Loucy (cell line): ENCODE results near the gene CLDN24.

ENCODE experiments used
- H2AFZ ChIP-seq: fragments of 200-600 bp; sonication (generic); 2 replicates; pipeline ENCODE4 v1.6.0; 2016; ENCODE audit warnings: antibody characterized with exemption, mild to moderate bottlenecking, low read length, moderate library complexity
- H3F3A ChIP-seq: fragments of 200-600 bp; 2 replicates; pipeline ENCODE4 v1.6.0; 2016; ENCODE audit warnings: antibody characterized with exemption, low read depth, mild to moderate bottlenecking
- H3K27me3 ChIP-seq: fragments of 200-600 bp; sonication (generic); 2 replicates; pipeline ENCODE4 v1.6.1; 2014; ENCODE audit warnings: low read length, mild to moderate bottlenecking; ENCODE audit not compliant: insufficient read depth, poor library complexity, severe bottlenecking
- H3K36me3 ChIP-seq: fragments of 200-600 bp; sonication (generic); 2 replicates; pipeline ENCODE4 v1.6.1; 2016; ENCODE audit warnings: low read length; ENCODE audit not compliant: insufficient read depth
- H3K4me1 ChIP-seq: fragments of 200-600 bp; sonication (generic); 2 replicates; pipeline ENCODE4 v1.5.1; 2014; ENCODE audit warnings: low read length, mild to moderate bottlenecking; ENCODE audit not compliant: insufficient read depth, poor library complexity, severe bottlenecking
- H3K4me2 ChIP-seq: fragments of 200-600 bp; sonication (generic); 2 replicates; pipeline ENCODE4 v1.6.0; 2014; ENCODE audit warnings: antibody characterized with exemption, low read length, low read depth, mild to moderate bottlenecking; ENCODE audit not compliant: poor library complexity, severe bottlenecking
- H3K4me3 ChIP-seq: fragments of 200-600 bp; sonication (generic); 2 replicates; pipeline ENCODE4 v1.5.1; 2014; ENCODE audit warnings: low read length, mild to moderate bottlenecking, mixed read lengths; ENCODE audit not compliant: poor library complexity, severe bottlenecking
- H3K79me2 ChIP-seq: fragments of 200-600 bp; sonication (generic); 2 replicates; pipeline ENCODE4 v1.6.1; 2014; ENCODE audit warnings: low read length; ENCODE audit not compliant: insufficient read depth
- H3K9ac ChIP-seq: fragments of 200-600 bp; sonication (generic); 2 replicates; pipeline ENCODE4 v1.6.0; 2014; ENCODE audit warnings: mild to moderate bottlenecking, low read depth, low read length, moderate library complexity; ENCODE audit not compliant: poor library complexity, severe bottlenecking
- H3K9me2 ChIP-seq: fragments of 200-600 bp; sonication (generic); replicated peaks from 2 replicates; pipeline ENCODE4 v1.6.1; 2016; ENCODE audit warnings: low read depth, low read length, mixed read lengths
- H3K9me3 ChIP-seq: fragments of 200-600 bp; sonication (generic); 2 replicates; pipeline ENCODE4 v1.6.1; 2014; ENCODE audit warnings: mild to moderate bottlenecking, antibody characterized with exemption, low read length, low read depth; ENCODE audit not compliant: insufficient read depth
- H4K20me1 ChIP-seq: fragments of 200-600 bp; sonication (generic); 2 replicates; pipeline ENCODE4 v1.6.0; 2014; ENCODE audit warnings: antibody characterized with exemption, low read length, mild to moderate bottlenecking; ENCODE audit not compliant: insufficient read depth, poor library complexity, severe bottlenecking
- EZH2phosphoT487 ChIP-seq: fragments of 200-600 bp; IDR thresholded peaks from 2 replicates; pipeline ENCODE4 v1.6.1; 2018; ENCODE audit warnings: antibody characterized with exemption, mild to moderate bottlenecking, moderate library complexity, borderline replicate concordance
- TF ChIP-seq, protein P1 (sequence below): fragments of 200-600 bp; sonication (generic); conservative IDR thresholded peaks from 2 replicates; pipeline ENCODE4 v1.5.1; 2014; ENCODE audit warnings: mild to moderate bottlenecking, antibody characterized with exemption, low read length

Gene CLDN24

DNA sequence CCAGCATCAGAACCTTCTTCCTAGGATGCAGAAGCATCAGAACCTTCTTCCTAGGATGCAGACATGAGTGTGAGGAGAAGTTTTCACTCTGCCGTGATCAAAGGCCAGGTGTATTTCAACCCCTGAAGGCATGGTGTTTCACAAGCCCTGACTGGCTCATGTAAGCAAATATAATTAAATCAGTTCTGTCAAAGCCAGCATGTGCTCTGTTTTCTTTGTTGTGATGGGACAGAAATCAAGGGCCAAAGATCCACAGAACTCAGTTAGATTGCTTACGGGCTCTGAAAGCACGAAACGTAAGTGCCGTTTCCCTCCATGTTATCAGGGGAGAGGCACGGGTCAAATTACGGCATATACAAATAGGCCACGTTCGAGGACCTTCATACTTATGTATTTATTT lies 32.0 kb upstream of the CLDN24 start:
- Histone ChIP-seq H2AFZ (no peak overlapping the region), H4K20me1 (no peaks in the 10 kb centered on the region), H3F3A (no peaks in the 10 kb centered on the region), H3K9ac (no peak overlapping the region), H3K9me3 (no peaks in the 10 kb centered on the region), H3K79me2 (no peaks in the 10 kb centered on the region), H3K27me3 (no peaks in the 10 kb centered on the region), H3K4me3 (no peak overlapping the region), H3K4me1 (no peaks in the 10 kb centered on the region), H3K4me2 (no peak overlapping the region), H3K36me3 (no peaks in the 10 kb centered on the region), H3K9me2 (no peaks in the 10 kb centered on the region)
- TF ChIP-seq, protein P1, sequence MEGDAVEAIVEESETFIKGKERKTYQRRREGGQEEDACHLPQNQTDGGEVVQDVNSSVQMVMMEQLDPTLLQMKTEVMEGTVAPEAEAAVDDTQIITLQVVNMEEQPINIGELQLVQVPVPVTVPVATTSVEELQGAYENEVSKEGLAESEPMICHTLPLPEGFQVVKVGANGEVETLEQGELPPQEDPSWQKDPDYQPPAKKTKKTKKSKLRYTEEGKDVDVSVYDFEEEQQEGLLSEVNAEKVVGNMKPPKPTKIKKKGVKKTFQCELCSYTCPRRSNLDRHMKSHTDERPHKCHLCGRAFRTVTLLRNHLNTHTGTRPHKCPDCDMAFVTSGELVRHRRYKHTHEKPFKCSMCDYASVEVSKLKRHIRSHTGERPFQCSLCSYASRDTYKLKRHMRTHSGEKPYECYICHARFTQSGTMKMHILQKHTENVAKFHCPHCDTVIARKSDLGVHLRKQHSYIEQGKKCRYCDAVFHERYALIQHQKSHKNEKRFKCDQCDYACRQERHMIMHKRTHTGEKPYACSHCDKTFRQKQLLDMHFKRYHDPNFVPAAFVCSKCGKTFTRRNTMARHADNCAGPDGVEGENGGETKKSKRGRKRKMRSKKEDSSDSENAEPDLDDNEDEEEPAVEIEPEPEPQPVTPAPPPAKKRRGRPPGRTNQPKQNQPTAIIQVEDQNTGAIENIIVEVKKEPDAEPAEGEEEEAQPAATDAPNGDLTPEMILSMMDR: no peak
- no peak for TF ChIP-seq EZH2phosphoT487

DNA sequence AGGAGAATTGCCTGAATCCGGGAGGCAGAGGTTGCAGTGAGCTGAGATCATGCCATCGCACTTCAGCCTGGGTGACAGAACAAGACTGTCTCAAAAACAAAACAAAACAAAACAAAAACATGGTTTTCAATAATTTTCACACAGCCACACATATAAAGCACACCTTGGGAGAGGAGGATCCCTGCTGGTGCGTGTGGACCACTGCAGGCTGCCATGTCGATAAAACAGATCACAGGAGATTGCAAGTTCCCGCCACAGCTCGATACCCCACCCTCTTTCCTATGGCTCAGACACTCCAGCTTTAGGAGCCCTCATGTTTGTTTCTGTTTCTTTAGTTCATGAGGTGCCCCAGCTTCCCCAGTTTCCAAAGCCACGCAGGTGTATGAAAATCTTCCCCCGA lies 31.3 kb upstream of the CLDN24 start:
- no peaks in the 10 kb centered on the region for H3K4me1 ChIP-seq

DNA sequence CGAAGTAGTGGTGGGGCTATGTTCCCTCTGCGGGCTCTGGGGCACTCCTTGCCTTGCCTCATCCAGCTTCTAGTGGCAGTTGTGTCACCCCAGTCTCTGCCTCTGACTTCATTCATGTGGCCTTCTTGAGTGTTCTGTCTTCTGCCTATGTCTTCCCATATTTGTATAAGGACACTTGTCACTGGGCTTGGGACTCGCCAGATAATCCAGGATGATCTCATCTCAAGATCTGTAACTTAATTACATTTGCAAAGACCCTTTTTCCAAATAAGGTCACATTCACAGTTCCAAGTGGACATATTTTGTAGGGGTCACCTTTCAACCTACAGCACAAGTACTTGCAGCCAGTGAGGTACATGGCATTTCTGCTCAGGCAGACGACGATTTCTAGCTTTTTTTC lies 30.3 kb upstream of the CLDN24 start:
- no peaks in the 10 kb centered on the region for H3F3A ChIP-seq
- H3K27me3 ChIP-seq: no peaks in the 10 kb centered on the region

More for the DNA sequence above, 31.3 kb upstream of the CLDN24 start:
- Histone ChIP-seq H2AFZ (no peak overlapping the region), H4K20me1 (no peaks in the 10 kb centered on the region), H3K9ac (no peak overlapping the region), H3K9me2 (no peaks in the 10 kb centered on the region), H3K79me2 (no peaks in the 10 kb centered on the region), H3K4me3 (no peak overlapping the region), H3K27me3 (no peaks in the 10 kb centered on the region), H3F3A (no peaks in the 10 kb centered on the region), H3K36me3 (no peaks in the 10 kb centered on the region), H3K9me3 (no peaks in the 10 kb centered on the region), H3K4me2 (no peak overlapping the region)
- no peak for TF ChIP-seq EZH2phosphoT487
- TF ChIP-seq, protein P1: no peak; the same call in 1 of the 2 replicates

More for the DNA sequence above, 30.3 kb upstream of the CLDN24 start:
- Histone ChIP-seq H3K79me2 (no peaks in the 10 kb centered on the region), H3K9ac (no peak overlapping the region), H3K4me2 (no peak overlapping the region), H3K4me1 (no peaks in the 10 kb centered on the region), H4K20me1 (no peaks in the 10 kb centered on the region), H3K9me3 (no peaks in the 10 kb centered on the region), H3K9me2 (no peaks in the 10 kb centered on the region), H3K4me3 (no peak overlapping the region), H2AFZ (no peak overlapping the region), H3K36me3 (no peaks in the 10 kb centered on the region)
- TF ChIP-seq, protein P1: no peak
- no peak for TF ChIP-seq EZH2phosphoT487
